HEK293 (cell line): Measurements from ENCODE around the gene TMEM121B.

Experiments
- KLF1 ChIP-seq: fragments of 450-650 bp; formaldehyde crosslinking; IDR thresholded peaks from 2 replicates; pipeline ENCODE4 v1.5.1; 2016; ENCODE audit warnings: missing biosample characterization, missing genetic modification characterization
- ZNF426 ChIP-seq: fragments of 450-650 bp; formaldehyde crosslinking; IDR thresholded peaks from 2 replicates; pipeline ENCODE4 v1.5.1; 2017; ENCODE audit warnings: missing biosample characterization, missing genetic modification characterization, mild to moderate bottlenecking, inconsistent platforms, moderate library complexity
- ZNF510 ChIP-seq: fragments of 450-650 bp; formaldehyde crosslinking; IDR thresholded peaks from 2 replicates; pipeline ENCODE4 v1.5.1; 2018; ENCODE audit warnings: mild to moderate bottlenecking, missing genetic modification characterization, missing biosample characterization; ENCODE audit not compliant: insufficient replicate concordance
- ZNF626 ChIP-seq: fragments of 450-650 bp; sonication (Bioruptor Pico); formaldehyde crosslinking; IDR thresholded peaks from 2 replicates; pipeline ENCODE4 v1.5.1; 2018; ENCODE audit warnings: missing biosample characterization, missing genetic modification characterization, inconsistent platforms
- ZNF629 ChIP-seq: fragments of 450-650 bp; formaldehyde crosslinking; IDR thresholded peaks from 2 replicates; pipeline ENCODE4 v1.5.1; 2017; ENCODE audit warnings: missing biosample characterization, missing genetic modification characterization
- ZNF707 ChIP-seq: fragments of 450-650 bp; formaldehyde crosslinking; IDR thresholded peaks from 2 replicates; pipeline ENCODE4 v1.5.1; 2016; ENCODE audit warnings: missing biosample characterization, missing genetic modification characterization
- ZNF747 ChIP-seq: fragments of 450-650 bp; formaldehyde crosslinking; IDR thresholded peaks from 2 replicates; pipeline ENCODE4 v1.5.1; 2016; ENCODE audit warnings: missing biosample characterization, missing genetic modification characterization
- TF ChIP-seq, protein P1 (sequence below): fragments of 450-650 bp; formaldehyde crosslinking; IDR thresholded peaks from 2 replicates; pipeline ENCODE4 v1.5.1; 2016; ENCODE audit warnings: missing biosample characterization, missing genetic modification characterization
- TF ChIP-seq, protein P2 (sequence below): fragments of 450-650 bp; formaldehyde crosslinking; IDR thresholded peaks from 2 replicates; pipeline ENCODE4 v1.5.1; 2016; ENCODE audit warnings: missing biosample characterization, missing genetic modification characterization, low read depth
- TF ChIP-seq, protein P3 (sequence below): sonication (generic); formaldehyde crosslinking; IDR thresholded peaks from 2 replicates; pipeline ENCODE4 v1.8.1; 2022; ENCODE audit warnings: mild to moderate bottlenecking, moderate library complexity, missing genetic modification reagents
- TF ChIP-seq, protein P4 (sequence below): fragments of 450-650 bp; formaldehyde crosslinking; IDR thresholded peaks from 2 replicates; pipeline ENCODE4 v1.5.1; 2016; ENCODE audit warnings: missing biosample characterization, missing genetic modification characterization
- TF ChIP-seq, protein P5 (sequence below): fragments of 450-650 bp; formaldehyde crosslinking; IDR thresholded peaks from 2 replicates; pipeline ENCODE4 v1.5.1; 2016; ENCODE audit warnings: missing biosample characterization, missing genetic modification characterization

DNA sequence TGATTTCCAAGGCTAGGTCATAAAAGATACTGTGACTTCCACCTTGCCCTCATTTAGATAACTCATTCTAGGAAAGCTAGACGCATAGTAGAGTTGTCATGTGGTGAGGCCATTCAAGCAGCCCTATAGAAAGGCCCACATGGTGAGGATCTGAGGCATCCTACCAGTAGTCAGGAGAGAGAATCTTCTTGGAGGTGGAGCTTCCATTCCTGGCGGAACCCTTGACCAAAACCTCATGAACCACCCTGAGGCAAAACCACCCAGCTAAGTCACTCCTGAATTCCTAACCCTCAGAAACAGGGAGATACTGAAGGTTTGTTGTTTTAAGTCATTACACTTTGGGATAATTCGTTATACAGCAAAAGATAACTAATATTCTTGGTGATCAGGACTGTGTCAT is 40.8 kb upstream of the TMEM121B start:
- TF ChIP-seq, protein P1, sequence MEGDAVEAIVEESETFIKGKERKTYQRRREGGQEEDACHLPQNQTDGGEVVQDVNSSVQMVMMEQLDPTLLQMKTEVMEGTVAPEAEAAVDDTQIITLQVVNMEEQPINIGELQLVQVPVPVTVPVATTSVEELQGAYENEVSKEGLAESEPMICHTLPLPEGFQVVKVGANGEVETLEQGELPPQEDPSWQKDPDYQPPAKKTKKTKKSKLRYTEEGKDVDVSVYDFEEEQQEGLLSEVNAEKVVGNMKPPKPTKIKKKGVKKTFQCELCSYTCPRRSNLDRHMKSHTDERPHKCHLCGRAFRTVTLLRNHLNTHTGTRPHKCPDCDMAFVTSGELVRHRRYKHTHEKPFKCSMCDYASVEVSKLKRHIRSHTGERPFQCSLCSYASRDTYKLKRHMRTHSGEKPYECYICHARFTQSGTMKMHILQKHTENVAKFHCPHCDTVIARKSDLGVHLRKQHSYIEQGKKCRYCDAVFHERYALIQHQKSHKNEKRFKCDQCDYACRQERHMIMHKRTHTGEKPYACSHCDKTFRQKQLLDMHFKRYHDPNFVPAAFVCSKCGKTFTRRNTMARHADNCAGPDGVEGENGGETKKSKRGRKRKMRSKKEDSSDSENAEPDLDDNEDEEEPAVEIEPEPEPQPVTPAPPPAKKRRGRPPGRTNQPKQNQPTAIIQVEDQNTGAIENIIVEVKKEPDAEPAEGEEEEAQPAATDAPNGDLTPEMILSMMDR (tag by site-specific recombination): no peak
- TF ChIP-seq, protein P2, sequence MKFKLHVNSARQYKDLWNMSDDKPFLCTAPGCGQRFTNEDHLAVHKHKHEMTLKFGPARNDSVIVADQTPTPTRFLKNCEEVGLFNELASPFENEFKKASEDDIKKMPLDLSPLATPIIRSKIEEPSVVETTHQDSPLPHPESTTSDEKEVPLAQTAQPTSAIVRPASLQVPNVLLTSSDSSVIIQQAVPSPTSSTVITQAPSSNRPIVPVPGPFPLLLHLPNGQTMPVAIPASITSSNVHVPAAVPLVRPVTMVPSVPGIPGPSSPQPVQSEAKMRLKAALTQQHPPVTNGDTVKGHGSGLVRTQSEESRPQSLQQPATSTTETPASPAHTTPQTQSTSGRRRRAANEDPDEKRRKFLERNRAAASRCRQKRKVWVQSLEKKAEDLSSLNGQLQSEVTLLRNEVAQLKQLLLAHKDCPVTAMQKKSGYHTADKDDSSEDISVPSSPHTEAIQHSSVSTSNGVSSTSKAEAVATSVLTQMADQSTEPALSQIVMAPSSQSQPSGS (tag by site-specific recombination): no peak
- TF ChIP-seq KLF1 (tag by site-specific recombination) (no peak), ZNF626 (tag by site-specific recombination) (no peak), ZNF747 (tag by site-specific recombination) (no peak), ZNF629 (tag by site-specific recombination) (no peak), ZNF426 (tag by site-specific recombination) (no peak), ZNF707 (tag by site-specific recombination) (no peak), ZNF510 (tag by site-specific recombination) (no peak)
- TF ChIP-seq, protein P3, sequence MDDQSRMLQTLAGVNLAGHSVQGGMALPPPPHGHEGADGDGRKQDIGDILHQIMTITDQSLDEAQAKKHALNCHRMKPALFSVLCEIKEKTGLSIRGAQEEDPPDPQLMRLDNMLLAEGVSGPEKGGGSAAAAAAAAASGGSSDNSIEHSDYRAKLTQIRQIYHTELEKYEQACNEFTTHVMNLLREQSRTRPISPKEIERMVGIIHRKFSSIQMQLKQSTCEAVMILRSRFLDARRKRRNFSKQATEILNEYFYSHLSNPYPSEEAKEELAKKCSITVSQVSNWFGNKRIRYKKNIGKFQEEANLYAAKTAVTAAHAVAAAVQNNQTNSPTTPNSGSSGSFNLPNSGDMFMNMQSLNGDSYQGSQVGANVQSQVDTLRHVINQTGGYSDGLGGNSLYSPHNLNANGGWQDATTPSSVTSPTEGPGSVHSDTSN: no peak
- TF ChIP-seq, protein P4, sequence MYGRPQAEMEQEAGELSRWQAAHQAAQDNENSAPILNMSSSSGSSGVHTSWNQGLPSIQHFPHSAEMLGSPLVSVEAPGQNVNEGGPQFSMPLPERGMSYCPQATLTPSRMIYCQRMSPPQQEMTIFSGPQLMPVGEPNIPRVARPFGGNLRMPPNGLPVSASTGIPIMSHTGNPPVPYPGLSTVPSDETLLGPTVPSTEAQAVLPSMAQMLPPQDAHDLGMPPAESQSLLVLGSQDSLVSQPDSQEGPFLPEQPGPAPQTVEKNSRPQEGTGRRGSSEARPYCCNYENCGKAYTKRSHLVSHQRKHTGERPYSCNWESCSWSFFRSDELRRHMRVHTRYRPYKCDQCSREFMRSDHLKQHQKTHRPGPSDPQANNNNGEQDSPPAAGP (tag by site-specific recombination): no peak
- TF ChIP-seq, protein P5, sequence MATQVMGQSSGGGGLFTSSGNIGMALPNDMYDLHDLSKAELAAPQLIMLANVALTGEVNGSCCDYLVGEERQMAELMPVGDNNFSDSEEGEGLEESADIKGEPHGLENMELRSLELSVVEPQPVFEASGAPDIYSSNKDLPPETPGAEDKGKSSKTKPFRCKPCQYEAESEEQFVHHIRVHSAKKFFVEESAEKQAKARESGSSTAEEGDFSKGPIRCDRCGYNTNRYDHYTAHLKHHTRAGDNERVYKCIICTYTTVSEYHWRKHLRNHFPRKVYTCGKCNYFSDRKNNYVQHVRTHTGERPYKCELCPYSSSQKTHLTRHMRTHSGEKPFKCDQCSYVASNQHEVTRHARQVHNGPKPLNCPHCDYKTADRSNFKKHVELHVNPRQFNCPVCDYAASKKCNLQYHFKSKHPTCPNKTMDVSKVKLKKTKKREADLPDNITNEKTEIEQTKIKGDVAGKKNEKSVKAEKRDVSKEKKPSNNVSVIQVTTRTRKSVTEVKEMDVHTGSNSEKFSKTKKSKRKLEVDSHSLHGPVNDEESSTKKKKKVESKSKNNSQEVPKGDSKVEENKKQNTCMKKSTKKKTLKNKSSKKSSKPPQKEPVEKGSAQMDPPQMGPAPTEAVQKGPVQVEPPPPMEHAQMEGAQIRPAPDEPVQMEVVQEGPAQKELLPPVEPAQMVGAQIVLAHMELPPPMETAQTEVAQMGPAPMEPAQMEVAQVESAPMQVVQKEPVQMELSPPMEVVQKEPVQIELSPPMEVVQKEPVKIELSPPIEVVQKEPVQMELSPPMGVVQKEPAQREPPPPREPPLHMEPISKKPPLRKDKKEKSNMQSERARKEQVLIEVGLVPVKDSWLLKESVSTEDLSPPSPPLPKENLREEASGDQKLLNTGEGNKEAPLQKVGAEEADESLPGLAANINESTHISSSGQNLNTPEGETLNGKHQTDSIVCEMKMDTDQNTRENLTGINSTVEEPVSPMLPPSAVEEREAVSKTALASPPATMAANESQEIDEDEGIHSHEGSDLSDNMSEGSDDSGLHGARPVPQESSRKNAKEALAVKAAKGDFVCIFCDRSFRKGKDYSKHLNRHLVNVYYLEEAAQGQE: no peak
